Ishikawa (cell line): ENCODE results near the gene BCL2L2.

Experiments
- CEBPB ChIP-seq: IDR thresholded peaks from 2 replicates; pipeline ENCODE4 v1.6.1; 2012
- CREB1 ChIP-seq: IDR thresholded peaks from 2 replicates; pipeline ENCODE4 v1.6.1; 2012; ENCODE audit warnings: low read depth
- EGR1 ChIP-seq: IDR thresholded peaks from 2 replicates; pipeline ENCODE4 v1.6.1; 2012
- EP300 ChIP-seq: IDR thresholded peaks from 2 replicates; pipeline ENCODE4 v1.6.1; 2012; ENCODE audit warnings: borderline replicate concordance
- FOXM1 ChIP-seq: IDR thresholded peaks from 2 replicates; pipeline ENCODE4 v1.6.1; 2012; ENCODE audit warnings: low read depth, borderline replicate concordance
- MAX ChIP-seq: IDR thresholded peaks from 2 replicates; pipeline ENCODE4 v1.6.1; 2012
- TCF12 ChIP-seq: IDR thresholded peaks from 2 replicates; pipeline ENCODE4 v1.6.1; 2012; ENCODE audit warnings: low read depth
- TEAD4 ChIP-seq: IDR thresholded peaks from 2 replicates; pipeline ENCODE4 v1.6.1; 2012
- USF1 ChIP-seq: IDR thresholded peaks from 2 replicates; pipeline ENCODE4 v1.6.1; 2012
- YY1 ChIP-seq: IDR thresholded peaks from 2 replicates; pipeline ENCODE4 v1.6.1; 2012; ENCODE audit warnings: low read depth
- ZBTB7A ChIP-seq: IDR thresholded peaks from 2 replicates; pipeline ENCODE4 v1.6.1; 2012; ENCODE audit warnings: low read depth

GRCh38 chr14:23323838-23324454 lies 17.3 kb downstream of the BCL2L2 start:
- TF ChIP-seq FOXM1 (no peak), TEAD4 (no peak), CREB1 (no peak), EP300 (no peak), TCF12 (no peak), MAX (no peak), USF1 (no peak), YY1 (no peak), ZBTB7A (no peak), CEBPB (no peak), EGR1 (no peak)
